HG03175 (cell line): ENCODE data around the gene YIF1A.
"Not testable (repeated sequence)": the region's sequence is repeated elsewhere in the genome, so short reads cannot be mapped to it uniquely, and the experiment has no call there.

ENCODE experiments used
- ATAC-seq: cut with Tn5 transposase; IDR thresholded peaks from one replicate; pipeline ENCODE4 v1.9.1; 2021; ENCODE audit warnings: mild to moderate bottlenecking, moderate library complexity; ENCODE audit not compliant: unreplicated experiment

The YIF1A gene

DNA sequence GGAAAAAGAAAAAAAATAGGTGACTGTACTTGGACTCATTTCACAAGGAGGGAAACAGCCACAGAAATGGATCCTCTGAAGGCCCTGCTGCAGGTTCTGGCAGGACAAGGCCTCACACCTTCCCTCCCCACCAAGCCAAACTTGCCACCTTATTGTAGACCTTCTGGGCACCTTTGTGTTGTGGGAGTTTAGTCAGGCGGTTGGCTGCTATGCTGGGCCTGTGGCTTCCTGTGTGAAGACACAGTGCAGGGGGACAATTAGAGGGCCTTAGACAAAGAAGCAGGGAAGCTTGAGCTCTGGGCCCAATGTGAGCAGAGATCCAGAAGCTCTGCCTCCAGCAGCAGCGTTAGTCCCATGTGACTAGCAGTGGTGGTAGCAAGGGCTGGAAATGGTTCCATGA is 16.3 kb downstream of the YIF1A start:
- ATAC-seq, result no peak

DNA sequence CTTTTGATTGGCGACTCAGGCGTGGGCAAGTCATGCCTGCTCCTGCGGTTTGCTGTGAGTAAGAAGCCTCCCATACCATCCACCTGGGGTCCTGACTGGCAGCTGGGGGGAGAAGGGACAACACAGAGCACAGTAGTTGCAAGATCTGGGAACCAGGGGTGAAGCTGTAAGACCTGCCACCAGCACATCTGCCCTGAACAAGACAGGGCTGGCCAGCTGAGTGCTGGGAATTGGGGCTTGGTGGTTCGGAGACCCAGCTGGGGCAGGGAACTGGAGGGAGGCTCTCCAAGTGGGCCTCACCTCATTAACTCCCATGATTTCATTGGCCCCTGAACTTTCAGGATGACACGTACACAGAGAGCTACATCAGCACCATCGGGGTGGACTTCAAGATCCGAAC is 17.1 kb downstream of the YIF1A start:
- no peak for ATAC-seq

DNA sequence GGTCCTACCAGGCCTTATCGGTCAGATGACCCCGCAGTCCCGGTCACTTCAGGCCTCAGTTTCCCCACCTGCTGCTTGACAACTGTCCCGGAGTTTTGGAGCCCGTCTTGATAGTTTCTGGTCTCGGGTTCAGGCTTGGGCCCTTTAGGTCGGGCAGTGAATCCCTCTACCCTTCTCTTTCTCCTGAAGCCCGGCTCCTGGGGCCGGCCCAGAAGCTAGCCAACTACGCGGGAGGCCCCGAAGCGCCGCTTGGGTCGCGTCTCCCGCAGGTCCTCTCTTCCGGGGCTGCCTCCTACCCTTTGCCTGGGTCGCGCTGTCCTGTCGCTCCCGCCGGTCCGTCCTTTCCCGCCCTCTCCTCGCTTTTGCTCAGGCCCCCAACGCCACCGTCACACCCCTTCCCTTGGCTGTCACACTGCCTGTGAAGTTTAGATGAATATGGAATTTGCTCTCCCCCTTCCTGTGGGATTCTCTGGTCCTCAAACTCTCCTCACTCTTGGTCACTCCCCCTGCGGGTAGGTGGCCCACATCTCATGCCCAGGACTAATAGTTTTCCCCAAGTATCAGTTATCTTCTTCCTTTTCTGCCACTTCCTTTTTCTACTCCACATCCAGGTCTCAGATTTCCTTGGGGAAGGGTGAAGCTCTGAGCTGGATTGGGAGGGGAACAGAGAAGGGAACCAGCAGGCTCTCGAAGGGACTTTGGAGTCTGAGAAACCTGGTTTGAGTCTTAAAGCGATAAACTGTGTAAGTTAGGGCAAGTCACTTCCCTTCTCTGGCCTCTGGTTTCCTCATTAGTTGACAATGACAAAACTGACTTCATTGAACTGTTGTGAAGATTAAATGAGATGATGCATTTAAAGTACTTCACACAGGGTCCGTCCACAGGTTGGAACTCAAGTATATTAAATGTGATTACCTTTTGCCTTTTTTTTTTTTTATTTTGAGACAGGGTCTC is 19.7 kb downstream of the YIF1A start:
- no peak for ATAC-seq

DNA sequence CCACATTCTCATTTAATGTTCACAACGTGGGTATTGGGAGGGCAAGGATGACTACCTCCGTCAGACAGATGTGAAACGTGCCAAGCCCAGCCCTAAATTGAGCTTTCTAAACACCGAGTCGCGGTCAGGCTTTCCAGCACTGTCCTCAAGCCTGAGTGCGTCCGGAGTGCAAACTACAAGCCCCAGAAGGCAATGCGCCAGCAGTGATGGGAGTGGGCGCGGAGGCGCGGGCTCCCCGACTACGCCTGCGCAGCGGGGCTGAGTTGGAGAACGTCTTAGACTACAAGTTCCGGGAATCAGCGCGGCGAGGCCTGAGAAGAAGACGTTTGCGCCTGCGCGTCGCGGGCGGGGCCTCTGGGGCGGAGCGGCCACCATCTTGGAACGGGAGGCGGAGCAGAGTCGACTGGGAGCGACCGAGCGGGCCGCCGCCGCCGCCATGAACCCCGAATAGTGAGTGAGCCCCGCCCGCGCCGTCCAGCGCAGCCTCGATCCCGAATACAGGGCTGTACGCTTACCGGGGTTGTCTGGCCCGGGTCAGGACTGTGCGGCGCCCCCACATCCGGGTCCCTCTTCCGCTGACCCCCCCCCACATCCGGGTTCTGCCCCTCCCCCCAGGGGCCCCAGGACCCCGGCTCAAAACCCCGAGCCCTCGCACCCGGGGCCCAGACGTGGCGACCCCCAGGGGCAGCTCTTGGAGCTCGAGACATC is 20.5 kb downstream of the YIF1A start, which contains the start of gene RAB1B:
Gene RAB1B (plus strand): TSS at position 396 of the 708 bp plus-strand sequence. CDS start 41 bp downstream, at position 437.
- peak; percentile 88 for ATAC-seq

DNA sequence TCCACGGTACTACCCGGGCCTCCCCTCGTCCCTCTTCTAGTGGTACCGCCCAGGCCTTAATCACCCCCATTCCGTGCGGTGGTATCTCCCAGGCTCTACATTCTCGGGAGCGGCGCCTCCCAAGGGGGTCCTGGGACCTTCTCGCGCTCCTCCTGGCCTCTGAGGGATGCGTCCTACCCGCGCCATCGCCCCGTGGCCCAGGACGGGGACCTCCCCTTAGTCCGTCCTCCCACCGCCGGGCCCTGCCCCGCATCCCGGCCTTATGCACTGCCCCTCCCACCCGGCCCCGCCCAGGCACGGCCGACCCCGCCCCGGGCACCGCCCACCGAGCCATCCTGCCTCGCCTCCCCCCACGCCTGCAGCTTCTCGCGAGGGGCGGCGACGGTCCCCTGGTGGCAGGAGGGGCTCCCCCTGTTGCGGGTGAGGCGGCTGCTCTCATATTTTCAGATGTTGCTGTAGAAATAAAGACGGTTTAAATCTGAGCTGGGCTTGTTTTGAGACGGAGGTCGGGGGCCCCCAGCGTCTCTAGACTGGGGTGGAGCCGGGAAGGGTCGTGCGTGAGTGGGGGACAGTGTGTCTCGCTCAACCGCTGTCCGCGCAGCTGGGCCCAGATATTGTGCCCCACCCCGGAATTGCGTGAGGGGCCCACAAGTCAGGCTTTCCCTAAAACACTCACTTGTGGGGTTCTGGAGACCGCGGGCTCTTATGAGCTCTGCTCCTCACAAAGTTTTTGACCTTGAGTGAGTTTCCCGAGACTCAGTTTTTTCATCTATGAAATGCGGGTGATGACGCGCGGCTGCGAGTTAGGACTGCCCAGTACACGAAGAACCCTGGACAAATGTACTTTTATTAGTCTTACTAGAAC is 21.3 kb downstream of the YIF1A start:
- ATAC-seq, result peak; percentile 34

DNA sequence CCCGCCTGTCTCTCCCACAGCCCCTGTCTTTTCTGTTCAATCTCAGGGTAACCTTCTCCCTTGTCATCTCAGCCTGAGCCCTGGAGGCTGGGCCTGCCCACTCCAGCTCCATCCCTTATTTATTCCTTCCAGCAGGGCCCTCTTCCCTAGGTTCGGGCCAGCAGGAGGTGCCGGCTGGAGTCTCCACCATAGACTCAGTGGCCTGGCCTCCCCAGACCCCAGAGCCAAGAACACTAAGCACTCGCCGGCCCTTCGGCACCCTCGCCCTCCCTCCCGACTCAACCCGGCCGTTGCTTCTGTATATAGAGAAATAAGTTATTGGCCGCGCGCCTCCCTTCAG is 21.9 kb downstream of the YIF1A start:
- no peak for ATAC-seq

DNA sequence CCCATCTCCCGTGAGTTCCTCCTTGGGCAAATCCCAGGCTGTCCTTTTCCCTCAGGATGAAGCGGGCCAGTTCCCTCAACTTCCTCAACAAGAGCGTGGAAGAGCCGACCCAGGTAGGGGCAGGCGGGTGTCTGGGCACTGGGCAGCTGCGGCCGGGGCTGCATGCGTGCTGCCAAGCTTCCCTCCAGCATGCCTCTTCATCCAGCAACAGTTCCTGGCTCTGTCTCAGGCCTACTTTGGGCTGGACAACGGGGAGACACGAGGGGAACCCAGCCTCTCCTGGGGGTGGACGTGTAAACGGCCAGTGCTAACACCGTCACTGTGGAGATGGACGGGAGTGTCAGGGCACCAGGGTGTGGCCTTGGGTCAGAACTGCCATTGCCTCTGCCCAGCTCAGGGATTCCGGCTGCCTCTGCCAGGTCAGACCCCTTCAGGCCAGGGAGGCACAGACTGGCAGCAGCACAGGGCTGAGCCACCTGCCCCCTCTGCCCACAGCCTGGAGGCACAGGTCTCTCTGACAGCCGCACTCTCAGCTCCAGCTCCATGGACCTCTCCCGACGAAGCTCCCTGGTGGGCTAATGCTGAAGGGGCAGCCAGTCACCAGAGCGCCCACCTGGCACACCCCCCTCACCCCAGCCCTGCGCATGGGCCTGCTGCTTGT is 22.4 kb downstream of the YIF1A start:
- ATAC-seq, result no peak

DNA sequence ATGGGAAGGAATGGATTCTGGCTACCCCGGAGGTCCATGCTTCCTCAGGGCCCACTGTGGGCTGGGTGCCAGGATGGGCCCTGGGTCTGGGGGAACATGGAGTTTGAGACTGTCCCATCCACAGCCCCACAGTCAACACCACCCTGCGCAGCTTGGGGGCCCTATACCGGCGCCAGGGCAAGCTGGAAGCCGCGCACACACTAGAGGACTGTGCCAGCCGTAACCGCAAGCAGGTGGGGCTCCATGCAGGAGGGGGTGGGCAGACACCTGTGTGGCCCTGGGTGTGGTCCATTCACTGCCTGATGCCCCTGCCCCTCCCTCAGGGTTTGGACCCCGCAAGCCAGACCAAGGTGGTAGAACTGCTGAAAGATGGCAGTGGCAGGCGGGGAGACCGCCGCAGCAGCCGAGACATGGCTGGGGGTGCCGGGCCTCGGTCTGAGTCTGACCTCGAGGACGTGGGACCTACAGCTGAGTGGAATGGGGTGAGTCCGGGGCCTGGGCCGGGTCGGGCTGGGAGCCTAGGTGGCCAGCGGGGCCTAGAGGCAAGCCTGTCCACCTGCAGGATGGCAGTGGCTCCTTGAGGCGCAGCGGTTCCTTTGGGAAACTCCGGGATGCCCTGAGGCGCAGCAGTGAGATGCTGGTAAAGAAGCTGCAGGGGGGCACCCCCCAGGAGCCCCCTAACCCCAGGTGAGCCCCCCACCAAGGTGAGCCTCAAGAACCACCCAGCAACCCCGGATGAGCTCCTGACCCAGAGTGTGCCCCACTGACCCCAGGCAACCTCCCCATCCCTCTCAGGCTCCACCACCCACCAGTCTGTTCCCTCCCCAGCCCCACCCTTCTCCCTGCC is 23.2 kb downstream of the YIF1A start:
- ATAC-seq, result no peak

DNA sequence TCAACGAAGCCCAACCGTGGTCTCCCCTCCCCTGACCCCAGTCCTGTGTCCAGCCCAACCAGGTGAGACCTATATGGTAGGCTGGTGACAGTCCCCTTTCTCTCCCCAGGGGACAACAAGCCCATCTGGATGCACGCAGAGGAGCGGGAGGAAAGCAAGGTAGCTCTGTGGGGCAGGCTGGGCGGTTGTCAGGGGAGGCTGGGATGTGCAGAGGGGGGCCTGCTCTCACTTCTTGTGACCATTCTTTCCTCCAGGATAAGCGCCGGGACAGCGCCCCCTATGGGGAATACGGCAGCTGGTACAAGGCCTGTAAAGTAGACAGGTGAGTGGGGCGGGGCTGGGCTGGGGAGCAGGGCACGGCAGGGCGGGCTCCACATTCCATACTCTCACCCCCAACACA is 24.0 kb downstream of the YIF1A start:
- no peak for ATAC-seq

DNA sequence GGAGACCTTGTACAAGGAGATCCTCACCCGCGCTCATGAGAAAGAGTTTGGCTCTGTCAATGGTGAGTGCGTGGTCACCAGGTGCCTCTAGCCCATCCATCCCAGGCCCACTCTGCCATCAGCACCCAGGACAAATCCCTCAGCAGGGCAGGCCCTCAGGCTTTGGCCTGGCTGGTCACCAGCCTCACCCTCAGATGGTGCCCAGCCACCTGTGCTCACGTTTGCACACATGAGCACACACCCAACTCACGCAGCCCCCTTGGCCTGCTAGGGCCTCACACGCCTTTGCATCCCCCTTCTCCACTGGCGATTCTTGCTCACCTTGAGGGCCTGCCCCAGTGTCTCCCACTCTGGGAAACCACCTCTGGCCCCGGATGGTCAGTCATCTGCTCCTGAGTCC is 24.6 kb downstream of the YIF1A start:
- no peak for ATAC-seq

DNA sequence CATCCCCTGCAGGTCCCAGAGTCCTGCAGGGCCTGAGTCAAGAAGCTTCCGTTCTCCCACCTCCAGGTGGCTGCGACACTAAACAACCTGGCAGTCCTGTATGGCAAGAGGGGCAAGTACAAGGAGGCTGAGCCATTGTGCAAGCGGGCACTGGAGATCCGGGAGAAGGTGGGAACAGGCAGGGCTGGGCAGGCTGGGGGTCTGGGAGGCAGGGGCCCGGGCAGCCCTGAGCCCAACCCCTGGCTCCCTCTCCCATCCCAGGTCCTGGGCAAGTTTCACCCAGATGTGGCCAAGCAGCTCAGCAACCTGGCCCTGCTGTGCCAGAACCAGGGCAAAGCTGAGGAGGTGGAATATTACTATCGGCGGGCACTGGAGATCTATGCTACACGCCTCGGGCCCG is 25.2 kb downstream of the YIF1A start:
- ATAC-seq, result no peak

DNA sequence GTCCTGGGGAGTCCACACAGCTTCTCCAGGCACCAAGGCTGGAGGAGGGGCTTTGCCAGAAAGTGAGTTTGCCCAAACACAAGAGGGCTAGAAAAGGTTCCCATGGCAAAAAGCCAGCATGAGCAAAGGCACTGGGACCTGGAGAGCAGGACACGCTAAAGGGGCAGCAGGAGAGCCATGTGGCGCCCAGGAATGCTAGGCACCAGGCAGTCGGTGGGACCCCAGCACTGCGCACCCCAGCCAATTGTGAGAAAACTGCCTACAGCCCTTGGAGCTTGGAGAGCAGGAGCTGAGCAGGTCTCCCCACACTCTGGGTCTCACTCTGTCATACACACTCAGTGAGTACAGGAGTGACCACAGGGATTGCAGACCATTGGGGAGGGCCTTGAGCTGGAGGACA is 25.7 kb downstream of the YIF1A start:
- ATAC-seq, result no peak

DNA sequence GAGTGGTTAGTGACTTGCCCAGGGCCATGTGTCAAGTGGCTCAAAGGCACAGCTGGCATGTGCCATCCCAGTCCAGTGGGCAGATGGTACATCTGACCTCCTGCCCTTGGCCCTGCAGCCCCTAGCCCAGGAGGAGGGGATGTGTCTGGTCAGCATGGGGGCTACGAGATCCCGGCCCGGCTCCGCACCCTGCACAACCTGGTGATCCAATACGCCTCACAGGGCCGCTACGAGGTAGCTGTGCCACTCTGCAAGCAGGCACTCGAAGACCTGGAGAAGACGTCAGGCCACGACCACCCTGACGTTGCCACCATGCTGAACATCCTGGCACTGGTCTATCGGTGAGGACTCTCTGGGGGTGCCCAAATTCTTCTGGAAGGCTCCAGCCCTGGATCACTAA is 26.2 kb downstream of the YIF1A start:
- no peak for ATAC-seq

DNA sequence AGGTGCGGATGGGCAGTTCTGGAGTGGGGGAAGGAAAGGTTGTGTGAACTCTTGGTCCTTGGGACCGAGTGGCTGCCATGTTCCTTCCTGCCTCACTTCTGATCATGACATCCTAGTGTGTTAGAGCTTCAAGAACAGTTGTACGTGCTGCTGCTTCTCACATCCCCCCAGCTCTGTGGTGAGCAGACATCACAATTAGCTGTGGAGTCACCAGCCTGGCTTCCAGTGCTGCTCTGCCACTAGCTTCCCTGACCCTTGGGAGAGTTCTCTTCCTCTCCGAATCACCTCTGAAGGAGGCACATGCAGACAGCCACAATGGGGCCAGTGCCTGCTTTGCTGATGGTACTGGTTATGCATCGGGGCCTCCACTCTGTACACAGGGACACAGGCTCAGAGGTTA is 26.8 kb downstream of the YIF1A start:
- no peak for ATAC-seq

DNA sequence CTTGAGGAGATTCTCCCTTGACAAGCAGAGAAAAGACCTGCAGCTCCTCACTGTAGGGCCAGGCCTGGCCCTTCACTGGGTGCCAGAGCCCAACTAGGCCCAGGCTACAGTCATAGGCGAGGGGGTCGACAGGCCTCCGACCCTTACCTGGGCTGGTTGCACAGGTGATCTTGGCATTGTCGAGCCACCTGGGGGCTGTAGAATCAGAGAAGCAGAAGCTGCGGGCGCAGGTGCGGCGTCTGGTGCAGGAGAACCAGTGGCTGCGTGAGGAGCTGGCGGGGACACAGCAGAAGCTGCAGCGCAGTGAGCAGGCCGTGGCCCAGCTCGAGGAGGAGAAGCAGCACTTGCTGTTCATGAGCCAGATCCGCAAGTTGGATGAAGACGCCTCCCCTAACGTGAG is 27.4 kb downstream of the YIF1A start:
- no peak for ATAC-seq

DNA sequence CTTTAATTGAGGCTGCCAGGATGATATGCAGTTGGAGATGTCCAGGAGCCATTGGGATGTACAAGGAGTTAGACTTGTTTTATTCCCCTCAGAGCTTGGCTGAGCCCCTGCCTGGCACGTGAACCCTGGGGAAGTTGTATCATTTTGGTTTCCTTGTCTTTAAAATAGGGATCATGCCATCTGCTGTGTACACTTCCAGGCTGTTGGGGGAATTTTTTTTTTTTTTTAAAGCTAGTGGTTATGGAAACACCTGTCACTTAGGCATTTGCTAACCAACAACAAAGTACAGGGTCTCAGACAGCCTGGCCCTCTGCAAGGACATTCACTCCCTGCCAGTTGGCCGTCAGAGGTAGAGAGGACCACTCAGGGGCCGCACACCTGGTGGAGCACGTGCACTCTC is 29.0 kb downstream of the YIF1A start:
- ATAC-seq, result no peak

DNA sequence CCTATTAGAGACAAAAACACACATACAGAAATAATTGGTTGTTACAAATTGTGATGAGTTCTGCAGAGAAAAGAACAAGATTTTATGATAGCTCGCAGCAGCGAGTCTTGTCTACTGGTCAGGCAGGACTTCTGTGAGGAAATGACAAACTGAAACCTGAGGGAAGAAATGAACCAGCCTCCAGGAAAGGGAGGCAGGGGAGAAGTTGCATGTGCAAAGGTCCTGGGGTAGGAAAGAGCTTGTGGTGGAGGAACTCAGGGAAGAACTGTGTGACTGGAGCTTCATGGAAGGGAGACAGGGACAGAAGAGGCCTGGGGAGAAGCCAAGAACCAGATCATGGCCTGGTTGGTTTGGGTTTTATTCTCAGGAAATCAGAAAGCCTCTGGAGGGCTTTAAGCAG is 29.7 kb downstream of the YIF1A start:
- no peak for ATAC-seq

DNA sequence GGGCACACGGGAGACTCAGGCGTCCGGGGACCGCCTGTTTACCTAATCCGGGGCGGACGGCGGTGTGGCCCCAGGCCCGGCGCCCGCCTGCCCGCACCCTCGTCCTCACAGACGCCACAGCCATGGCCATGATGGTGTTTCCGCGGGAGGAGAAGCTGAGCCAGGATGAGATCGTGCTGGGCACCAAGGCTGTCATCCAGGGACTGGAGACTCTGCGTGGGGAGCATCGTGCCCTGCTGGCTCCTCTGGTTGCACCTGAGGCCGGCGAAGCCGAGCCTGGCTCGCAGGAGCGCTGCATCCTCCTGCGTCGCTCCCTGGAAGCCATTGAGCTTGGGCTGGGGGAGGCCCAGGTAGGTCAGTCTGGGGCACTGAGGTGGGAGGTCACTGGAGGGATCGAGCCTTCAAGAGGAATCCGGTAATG is 30.5 kb downstream of the YIF1A start:
- ATAC-seq, result no peak

DNA sequence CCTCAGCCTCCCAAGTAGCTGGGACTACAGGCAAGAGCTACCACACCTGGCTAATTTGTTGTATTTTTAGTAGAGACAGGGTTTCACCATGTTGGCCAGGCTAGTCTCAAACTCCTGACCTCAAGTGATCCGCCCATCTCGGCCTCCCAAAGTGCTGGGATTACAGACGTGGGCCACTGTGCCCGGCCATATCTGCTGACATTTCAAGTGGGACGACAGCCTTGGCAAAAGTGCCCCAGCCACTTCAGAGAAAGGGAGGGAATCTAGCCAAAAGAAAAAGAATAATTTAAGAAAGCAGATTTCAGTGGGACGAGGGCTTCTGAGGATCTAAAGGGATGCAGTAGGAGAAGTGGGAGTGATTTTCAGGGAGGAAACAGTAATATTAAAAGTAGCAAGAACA is 35.9 kb downstream of the YIF1A start:
- not testable (repeated sequence) for ATAC-seq

DNA sequence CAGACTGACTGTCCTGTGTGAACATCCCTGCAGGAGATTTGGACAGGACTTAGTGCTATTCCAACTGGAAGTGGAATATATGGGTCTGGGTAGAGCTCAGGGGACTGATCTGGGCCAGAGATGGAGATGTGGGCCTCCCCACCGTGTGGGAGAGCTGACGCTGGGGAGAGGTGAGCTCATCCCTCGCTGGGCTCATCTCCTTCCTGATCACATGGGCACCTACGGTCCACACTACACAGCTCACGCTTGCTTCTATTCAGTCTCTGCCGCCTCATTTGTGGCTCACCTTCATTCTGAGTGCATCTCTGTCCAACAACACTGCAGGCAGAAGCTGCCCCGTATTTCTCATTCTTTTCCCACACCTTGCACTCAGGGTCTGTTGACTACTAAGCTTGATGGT is 37.1 kb downstream of the YIF1A start:
- ATAC-seq, result no peak
